Stimulated activated CD8-positive, alpha-beta memory T cell treated with anti-CD3 and anti-CD28 coated beads, Interleukin-7, amount 100 ng/mL, for 48 hours (primary cell): ENCODE data around the gene PLA2G4A.

Experiments used
- DNase-seq, 2 donors: peaks; one replicate each; pipeline ENCODE4 v3.0.0-alpha.2; 2020; ENCODE audit warnings: low read depth in 1 of 2; ENCODE audit errors: extremely low read depth in 1 of 2

The PLA2G4A gene

DNA sequence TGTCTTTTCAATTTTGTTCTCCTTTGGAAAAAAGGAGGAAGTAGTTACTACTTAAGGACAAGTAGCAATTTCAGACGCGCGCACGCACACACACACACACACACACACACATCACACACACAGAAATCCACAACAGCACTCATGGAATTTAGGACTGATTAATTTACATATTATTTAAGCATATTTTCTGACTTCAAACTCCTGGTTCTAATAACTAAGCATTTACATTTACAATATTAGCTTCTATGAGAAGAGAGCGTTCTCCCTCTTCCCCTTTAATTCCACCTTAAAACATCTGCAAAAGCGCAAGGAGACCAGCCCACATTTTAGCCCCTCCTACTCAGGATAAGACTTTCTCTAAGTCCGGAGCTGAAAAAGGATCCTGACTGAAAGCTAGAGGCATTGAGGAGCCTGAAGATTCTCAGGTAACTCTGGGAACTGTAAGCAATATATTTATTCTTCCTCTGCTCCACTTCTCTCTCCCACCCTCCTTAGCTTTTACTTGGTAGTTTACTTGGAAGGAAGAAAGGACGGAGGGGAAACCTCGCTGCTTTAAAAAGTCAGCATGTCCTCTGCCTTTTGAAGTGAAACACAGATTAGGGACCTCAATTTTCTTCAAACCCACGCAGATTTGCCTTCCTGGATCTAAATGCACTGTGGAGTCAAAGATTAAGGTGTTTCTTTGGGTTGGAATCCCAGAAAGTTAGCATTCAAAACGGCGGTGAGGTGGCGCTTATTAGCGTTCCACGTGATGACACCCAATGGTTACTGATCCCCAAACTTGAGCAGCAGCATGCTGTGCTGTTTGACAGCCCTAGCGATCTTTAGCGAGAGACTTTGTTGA lies at the start of gene PLA2G4A:
PLA2G4A (plus strand) TSS at position 339 of the 844 bp plus-strand sequence. CDS start 25,406 bp downstream, outside the sequence.
- DNase-seq = no peak

GRCh38 chr1:186780076-186780475 lies 48.7 kb upstream of the PLA2G4A start:
- no peak for DNase-seq

DNA sequence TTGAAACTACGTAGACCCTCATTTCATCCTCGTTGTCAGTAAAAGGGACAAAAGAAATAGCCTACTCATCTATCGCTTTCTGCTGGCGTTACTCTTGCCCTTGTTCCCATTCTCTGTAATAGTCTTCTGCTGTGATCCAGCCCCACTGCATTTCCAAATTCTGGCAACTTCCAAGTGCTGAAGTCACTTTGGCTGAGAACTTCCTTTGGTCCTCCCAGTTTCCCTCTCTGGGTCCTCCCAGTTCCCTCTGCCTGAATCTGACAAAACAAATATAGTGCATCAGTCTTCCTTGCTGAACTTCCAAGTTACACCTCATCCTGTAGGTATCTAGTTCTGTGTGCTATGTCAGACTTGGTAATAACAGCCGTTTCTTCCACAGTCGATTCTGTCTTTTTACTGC lies 47.0 kb upstream of the PLA2G4A start:
- no peak for DNase-seq

DNA sequence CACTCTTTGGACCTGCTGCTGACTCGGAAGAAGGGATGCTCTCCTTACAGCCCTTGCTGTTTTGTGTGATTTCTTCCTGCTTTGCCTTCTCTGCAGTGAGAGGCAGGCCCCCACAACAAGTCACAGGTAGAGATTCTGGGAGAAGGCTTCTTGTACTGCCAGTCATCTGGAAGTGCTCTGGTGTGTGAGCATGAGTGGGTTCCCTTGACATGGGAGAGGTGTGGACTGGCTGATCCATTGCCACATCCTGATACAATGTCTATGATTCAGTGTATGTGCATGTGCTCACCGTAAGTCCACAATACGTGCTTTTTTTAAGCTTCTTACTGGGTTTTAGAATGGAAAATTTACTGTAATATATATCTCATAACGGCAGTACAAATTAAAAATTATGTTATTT lies 46.0 kb upstream of the PLA2G4A start:
- DNase-seq = no peak

GRCh38 chr1:186783193-186783592 lies 45.6 kb upstream of the PLA2G4A start:
- DNase-seq = no peak

- DNase-seq = no peak
Measured at GRCh38 chr1:186785503-186785902, 43.2 kb upstream of the PLA2G4A start.

GRCh38 chr1:186790101-186790500 lies 38.6 kb upstream of the PLA2G4A start:
- DNase-seq = no peak

- no peak for DNase-seq
Measured at GRCh38 chr1:186792870-186793581, 35.7 kb upstream of the PLA2G4A start.

- no peak for DNase-seq
Measured at GRCh38 chr1:186793582-186793927, 35.2 kb upstream of the PLA2G4A start.

GRCh38 chr1:186798960-186799688 lies 29.6 kb upstream of the PLA2G4A start:
- no peak for DNase-seq

DNA sequence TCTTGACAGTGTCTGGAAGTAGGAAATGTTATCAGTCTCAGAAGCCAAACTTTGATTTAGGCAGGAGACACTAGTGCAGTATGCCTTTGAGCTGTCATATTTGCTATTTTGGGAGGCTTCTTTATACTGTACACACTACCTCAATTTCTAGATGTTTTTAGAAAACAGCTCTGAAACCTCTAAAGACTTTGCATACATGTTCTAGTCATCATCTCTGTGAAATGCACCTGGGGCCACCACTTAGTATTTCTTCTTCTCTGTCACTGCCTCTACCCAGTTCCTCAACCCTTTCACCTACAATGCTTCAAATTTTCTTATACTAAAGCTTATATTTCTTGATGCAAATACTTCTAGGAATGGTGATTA lies 29.1 kb upstream of the PLA2G4A start:
- DNase-seq = no peak

GRCh38 chr1:186802388-186802787 lies 26.4 kb upstream of the PLA2G4A start:
- no peak for DNase-seq

DNA sequence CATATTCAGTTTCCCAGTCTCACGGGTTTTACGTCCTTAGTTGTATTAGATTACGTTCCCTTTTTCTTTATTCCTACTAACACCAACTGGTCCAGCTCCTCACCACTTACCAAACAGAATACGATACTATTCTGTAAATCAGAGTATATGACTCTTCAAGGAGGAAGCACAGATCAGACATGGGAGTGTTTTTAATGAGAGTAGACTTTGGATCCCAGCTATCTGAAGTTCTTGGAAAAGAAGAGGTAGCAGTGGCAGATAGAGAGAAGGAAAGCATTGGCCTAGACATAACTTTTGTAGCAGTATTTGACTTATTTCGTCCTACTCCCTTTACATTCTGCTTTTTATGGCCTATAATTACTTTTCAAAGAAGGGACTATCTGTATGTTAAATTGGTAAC lies 24.1 kb upstream of the PLA2G4A start:
- DNase-seq = no peak

GRCh38 chr1:186806477-186806876 lies 22.3 kb upstream of the PLA2G4A start:
- DNase-seq = no peak

DNA sequence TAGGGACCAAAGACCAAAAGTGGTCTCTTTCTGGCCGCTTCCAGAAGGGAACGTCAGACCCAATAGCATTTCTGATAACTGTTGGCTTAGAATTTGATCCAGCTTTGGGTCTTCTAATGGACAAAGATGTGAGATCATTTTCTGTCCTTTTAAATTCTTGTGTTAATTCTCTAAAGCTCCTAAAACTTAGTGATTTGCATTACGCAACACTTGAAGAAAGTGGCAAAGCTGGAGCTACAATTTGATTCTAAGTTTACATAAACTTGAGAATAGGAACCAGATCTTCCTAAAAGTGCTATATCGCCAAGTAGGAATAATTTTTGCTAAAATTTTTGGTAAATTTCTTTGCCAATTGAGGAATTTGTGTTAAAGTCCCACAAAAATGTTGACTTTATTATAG lies 21.6 kb upstream of the PLA2G4A start:
- no peak for DNase-seq

DNA sequence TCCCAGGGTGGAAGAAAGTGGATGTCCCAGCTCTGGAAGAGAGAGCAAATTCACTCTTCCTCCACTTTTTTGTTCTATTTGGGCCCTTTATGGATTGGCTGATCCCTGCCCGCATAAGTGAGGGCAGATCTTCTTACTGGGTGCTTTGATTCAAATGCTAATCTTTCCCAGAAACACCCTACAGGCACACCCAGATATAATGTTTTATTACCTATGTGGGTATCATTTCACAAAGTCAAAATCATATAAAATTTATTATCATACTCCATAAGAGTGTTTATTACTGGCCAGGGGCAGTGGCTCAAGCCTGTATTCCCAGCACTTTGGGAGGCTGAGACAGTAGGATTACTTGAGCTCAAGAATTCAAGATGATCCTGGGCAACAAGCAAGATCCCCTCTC lies 16.9 kb upstream of the PLA2G4A start:
- DNase-seq = no peak

DNA sequence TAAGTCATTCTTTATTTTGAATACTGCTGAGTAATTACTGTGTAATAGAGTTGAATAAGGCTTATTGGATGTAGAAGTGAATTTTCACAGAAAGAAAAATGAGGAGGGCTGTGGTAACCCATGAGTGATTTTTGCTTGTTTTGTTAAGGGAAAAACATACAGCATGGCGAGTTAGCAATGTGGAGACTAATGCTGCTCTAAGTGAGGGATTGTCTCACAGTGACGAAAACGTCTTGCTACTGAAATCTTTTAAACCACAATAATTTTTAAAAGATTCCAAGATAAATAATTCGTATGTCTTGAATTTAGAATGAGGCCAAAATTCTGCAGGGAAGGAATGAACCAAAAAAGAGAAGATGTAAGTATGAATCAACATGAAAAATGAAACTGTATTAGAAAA lies 16.2 kb upstream of the PLA2G4A start:
- no peak for DNase-seq

DNA sequence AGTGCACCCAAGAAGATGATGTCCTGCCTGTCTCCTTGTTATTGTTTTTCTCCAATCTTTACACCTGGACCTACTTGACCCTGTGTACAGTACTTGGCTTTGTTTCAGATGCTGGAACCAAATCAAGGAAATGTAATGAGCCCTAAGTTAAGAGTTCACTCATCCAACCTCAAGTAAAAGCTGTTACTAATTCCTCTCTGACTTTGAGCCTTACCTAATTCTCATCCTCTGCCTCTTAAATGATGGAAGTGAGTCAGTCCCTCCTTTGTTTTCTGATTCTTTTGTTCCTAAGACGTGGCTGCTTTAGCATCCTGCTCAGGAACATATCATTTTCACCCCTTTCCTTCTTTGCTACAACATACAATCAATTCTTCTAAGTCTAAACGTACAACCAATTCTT lies 15.3 kb upstream of the PLA2G4A start:
- DNase-seq = no peak

DNA sequence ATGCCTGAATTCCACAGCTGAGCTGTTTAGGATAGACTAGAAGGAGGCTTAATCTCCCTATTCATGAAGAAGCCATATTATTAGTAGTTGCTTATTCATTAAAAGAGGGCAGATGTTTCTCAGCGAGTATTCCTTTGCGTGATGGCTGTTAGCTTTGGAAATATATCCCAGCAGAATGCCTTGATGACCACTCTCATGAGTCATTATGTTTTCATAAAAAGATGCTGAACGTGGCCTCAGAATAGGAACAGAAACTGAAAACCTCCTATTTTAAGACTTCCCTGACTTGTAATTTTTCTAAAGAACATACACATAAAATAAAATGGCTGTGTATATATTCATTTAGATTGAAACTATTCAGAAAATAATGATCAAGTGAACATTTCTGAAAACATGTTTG lies 9.6 kb upstream of the PLA2G4A start:
- no peak for DNase-seq

DNA sequence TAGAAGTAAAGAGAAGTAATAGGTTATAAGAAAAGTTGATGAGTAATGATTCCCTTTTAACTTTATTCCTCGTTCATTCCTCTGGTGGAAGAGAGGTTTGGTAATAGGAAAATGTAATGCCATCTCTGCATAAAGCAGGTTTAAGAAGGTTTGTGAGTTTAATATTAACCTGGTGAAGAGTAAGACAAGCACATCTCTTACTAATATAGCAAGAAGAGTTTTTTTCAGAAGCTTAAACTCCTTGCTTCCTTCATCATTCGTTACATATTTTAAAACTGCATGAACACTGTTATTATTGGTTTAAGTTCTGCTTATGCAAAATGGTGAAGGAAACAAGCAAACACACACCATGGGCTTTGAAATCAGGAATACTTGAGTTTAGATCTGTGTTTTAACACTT lies 9.2 kb upstream of the PLA2G4A start:
- no peak for DNase-seq

DNA sequence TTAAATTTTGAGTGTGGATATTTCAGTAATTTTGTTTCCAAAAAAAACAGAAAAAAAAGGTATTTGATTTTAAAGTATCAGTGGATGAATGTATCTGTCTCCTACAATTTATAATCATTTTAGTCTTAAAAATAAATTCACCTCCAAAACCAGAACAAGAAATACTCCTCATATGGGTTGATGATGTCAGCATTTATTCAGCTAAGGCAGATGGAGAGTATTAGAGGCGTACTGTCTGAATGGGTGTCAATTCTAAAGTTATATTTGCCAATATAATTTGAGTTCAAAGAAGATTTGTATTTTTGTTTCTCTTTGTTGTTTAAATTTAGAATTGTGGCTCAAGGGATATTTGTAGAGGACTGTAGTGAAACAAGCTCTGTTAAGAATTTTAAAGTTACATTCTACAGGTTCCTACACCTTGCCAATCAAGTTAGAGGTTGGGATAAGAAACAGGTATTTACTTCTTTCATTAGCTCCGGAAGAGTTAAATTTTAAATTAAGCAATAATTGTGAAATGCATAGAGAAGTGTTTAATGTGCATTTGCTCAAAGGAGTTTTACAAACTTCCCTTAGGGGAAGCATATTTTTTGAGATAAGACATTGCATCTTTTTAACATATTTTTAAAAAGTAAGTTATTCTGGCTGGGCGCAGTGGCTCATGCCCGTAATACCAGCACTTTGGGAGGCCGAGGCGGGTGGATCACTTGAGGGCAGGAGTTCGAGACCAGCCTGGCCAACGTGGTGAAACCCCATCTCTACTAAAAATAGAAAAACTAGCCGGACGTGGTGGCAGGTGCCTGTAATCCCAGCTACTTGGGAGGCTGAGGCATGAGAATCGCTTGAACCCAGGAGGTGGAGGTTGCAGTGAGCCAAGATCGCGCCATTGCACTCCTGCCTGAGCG lies 1.2 kb downstream of the PLA2G4A start:
- DNase-seq = no peak
